ENCODE results near the gene VLDLR. TPM values are rescaled to one million over a fixed set of nuclear protein-coding genes. Genes with fewer than 3 reads are reported as not detected.

VLDLR gene
- total RNA-seq, 4 donors from 2014 or later: 15.5 to 17.0 (median 16.8) TPM

GRCh38 chr9:2666569-2666968 lies 45.0 kb downstream of the VLDLR start:
- intact Hi-C loops (cut with DNase I): no loop called here
- Histone ChIP-seq H3K9me3 (no peaks in the 10 kb centered on the region), H3K4me3 (no peak overlapping the region), H3K4me1 (peaks cover 0 to 11% (median 8%) of the 10 kb centered on the region in 4 donors), H3K27me3 (no peaks in the 10 kb centered on the region), H3K27ac (replicated peaks in 1 of 4) (no peak overlapping the region), H3K36me3 (no peaks in the 10 kb centered on the region)
- TF ChIP-seq POLR2A (IDR thresholded peaks at IDR 0.05; ENCODE audit: low read depth) (no peak), POLR2AphosphoS5 (IDR thresholded peaks at IDR 0.05) (no peak), EP300 (IDR thresholded peaks at IDR 0.05) (no peak), CTCF (IDR thresholded peaks at IDR 0.05) (no peak)
- WGBS: 96% methylated on average over 4 of the region's 4 CpGs
- peak; percentile 26 for DNase-seq (ENCODE audit: extremely low spot score)

GRCh38 chr9:2673161-2673560 lies 51.6 kb downstream of the VLDLR start:
- Histone ChIP-seq H3K36me3 (no peaks in the 10 kb centered on the region), H3K9me3 (no peaks in the 10 kb centered on the region), H3K4me1 (peaks cover 0 to 11% (median 3%) of the 10 kb centered on the region in 4 donors), H3K4me3 (no peak overlapping the region), H3K27me3 (no peaks in the 10 kb centered on the region), H3K27ac (replicated peaks in 1 of 4) (no peak overlapping the region)
- DNase-seq (ENCODE audit: extremely low spot score): no peak
- 93% methylated on average over 3 of the region's 3 CpGs for WGBS
- intact Hi-C loops (cut with DNase I): no loop called here
- TF ChIP-seq CTCF (IDR thresholded peaks at IDR 0.05) (no peak), POLR2A (IDR thresholded peaks at IDR 0.05; ENCODE audit: low read depth) (no peak), EP300 (IDR thresholded peaks at IDR 0.05) (no peak), POLR2AphosphoS5 (IDR thresholded peaks at IDR 0.05) (no peak)

GRCh38 chr9:2674141-2674824 lies 52.7 kb downstream of the VLDLR start:
- H3K36me3 ChIP-seq: no peaks in the 10 kb centered on the region
- WGBS: 79% methylated on average over 9 of the region's 9 CpGs
- intact Hi-C loops (cut with DNase I): no loop called here
- no peak for DNase-seq (ENCODE audit: extremely low spot score)
- no peak overlapping the region for H3K27ac ChIP-seq (replicated peaks in 1 of 4)
- TF ChIP-seq CTCF (IDR thresholded peaks at IDR 0.05): no peak
- TF ChIP-seq POLR2A (IDR thresholded peaks at IDR 0.05; ENCODE audit: low read depth): no peak
- TF ChIP-seq POLR2AphosphoS5 (IDR thresholded peaks at IDR 0.05): no peak
- H3K4me3 ChIP-seq: no peak overlapping the region
- no peaks in the 10 kb centered on the region for H3K27me3 ChIP-seq
- no peaks in the 10 kb centered on the region for H3K9me3 ChIP-seq
- peaks cover 0 to 18% (median 6%) of the 10 kb centered on the region in 4 donors for H3K4me1 ChIP-seq

GRCh38 chr9:2675834-2676233 lies 54.2 kb downstream of the VLDLR start:
- Histone ChIP-seq H3K9me3 (no peaks in the 10 kb centered on the region), H3K36me3 (no peaks in the 10 kb centered on the region), H3K4me1 (peaks cover 0 to 18% (median 6%) of the 10 kb centered on the region in 4 donors), H3K4me3 (no peak overlapping the region), H3K27me3 (no peaks in the 10 kb centered on the region), H3K27ac (replicated peaks in 1 of 4) (no peak overlapping the region)
- TF ChIP-seq POLR2AphosphoS5 (IDR thresholded peaks at IDR 0.05): no peak
- no peak for TF ChIP-seq POLR2A (IDR thresholded peaks at IDR 0.05; ENCODE audit: low read depth)
- no peak for TF ChIP-seq CTCF (IDR thresholded peaks at IDR 0.05)
- TF ChIP-seq EP300 (IDR thresholded peaks at IDR 0.05): no peak
- intact Hi-C loops (cut with DNase I): no loop called here
- no peak for DNase-seq (ENCODE audit: extremely low spot score)
- WGBS: 47% methylated on average over 1 of the region's 1 CpG

- intact Hi-C loops (cut with DNase I): no loop called here
- no peak for TF ChIP-seq EP300 (IDR thresholded peaks at IDR 0.05)
- no peak for TF ChIP-seq CTCF (IDR thresholded peaks at IDR 0.05)
- no peak for TF ChIP-seq POLR2A (IDR thresholded peaks at IDR 0.05; ENCODE audit: low read depth)
- TF ChIP-seq POLR2AphosphoS5 (IDR thresholded peaks at IDR 0.05): no peak
- no peaks in the 10 kb centered on the region for H3K27me3 ChIP-seq
- no peak for DNase-seq (ENCODE audit: extremely low spot score)
- 75% methylated on average over 4 of the region's 4 CpGs for WGBS
- no peak overlapping the region for H3K27ac ChIP-seq (replicated peaks in 1 of 4)
- H3K4me1 ChIP-seq: peaks cover 0 to 18% (median 6%) of the 10 kb centered on the region in 4 donors
- no peaks in the 10 kb centered on the region for H3K36me3 ChIP-seq
- H3K4me3 ChIP-seq: no peak overlapping the region
- no peaks in the 10 kb centered on the region for H3K9me3 ChIP-seq
These were observed 54.9 kb downstream of the VLDLR start for GRCh38 chr9:2676466-2676865.
